Right atrium auricular region (tissue), 2 donors: ENCODE data around the gene SMIM14. TPM values are rescaled to one million over a fixed set of nuclear protein-coding genes. Genes with fewer than 3 reads are reported as not detected.
"Not testable (repeated sequence)": the region's sequence is repeated elsewhere in the genome, so short reads cannot be mapped to it uniquely, and the experiment has no call there.

ENCODE experiments used
- DNase-seq: peaks from one replicate; pipeline ENCODE4 v3.0.0-alpha.2; 2019; ENCODE audit warnings: low spot score
- H3K27ac ChIP-seq, 2 donors: fragments of 200-600 bp; sonication (generic); 1 replicate in 1 of 2; 2 replicates in 1 of 2; pipeline ENCODE4 v1.5.1; 2016 to 2019
- H3K27me3 ChIP-seq, 2 donors: fragments of 200-600 bp; sonication (generic); one replicate each; pipeline versions ENCODE4 v1.5.1 to v1.6.0; 2017 to 2019
- H3K36me3 ChIP-seq: fragments of 200-600 bp; sonication (generic); one replicate; pipeline ENCODE4 v1.5.1; 2016
- H3K4me1 ChIP-seq, 2 donors: fragments of 200-600 bp; sonication (generic); one replicate each; pipeline versions ENCODE4 v1.5.1 to v1.6.0; 2017 to 2019
- H3K4me3 ChIP-seq, 2 donors: fragments of 200-600 bp; sonication (generic); 1 replicate in 1 of 2; 2 replicates in 1 of 2; pipeline ENCODE4 v1.5.1; 2017 to 2019; ENCODE audit warnings: mild to moderate bottlenecking in 1 of 2, moderate library complexity in 1 of 2
- H3K9me3 ChIP-seq, 2 donors: fragments of 200-600 bp; sonication (generic); one replicate each; pipeline ENCODE4 v1.5.1; 2019
- total RNA-seq, 2 donors: library from RNA; depleted of rRNA; stranded (reverse); fragments of >200 nt; gene quantifications; one replicate each; pipeline ENCODE4 v1.1.0, GENCODE V29; 2016
- TF ChIP-seq, protein P1 (sequence below), 2 donors: fragments of 200-600 bp; sonication (generic); IDR thresholded peaks; one replicate each; pipeline ENCODE4 v1.5.1; 2019; ENCODE audit warnings: antibody characterized with exemption in 2 of 2

The SMIM14 gene
- total RNA-seq, 2 donors from 2014 or later: 15.2 to 16.6 TPM

- H3K36me3 ChIP-seq: peaks cover 5% of the 10 kb centered on the region
Observed at GRCh38 chr4:39533541-39533940, 105.1 kb downstream of the SMIM14 start.

GRCh38 chr4:39532237-39532636 is 106.4 kb downstream of the SMIM14 start:
- not testable (repeated sequence) for H3K36me3 ChIP-seq, H3K27ac ChIP-seq

More at GRCh38 chr4:39533541-39533940, 105.1 kb downstream of the SMIM14 start:
- TF ChIP-seq, protein P1, sequence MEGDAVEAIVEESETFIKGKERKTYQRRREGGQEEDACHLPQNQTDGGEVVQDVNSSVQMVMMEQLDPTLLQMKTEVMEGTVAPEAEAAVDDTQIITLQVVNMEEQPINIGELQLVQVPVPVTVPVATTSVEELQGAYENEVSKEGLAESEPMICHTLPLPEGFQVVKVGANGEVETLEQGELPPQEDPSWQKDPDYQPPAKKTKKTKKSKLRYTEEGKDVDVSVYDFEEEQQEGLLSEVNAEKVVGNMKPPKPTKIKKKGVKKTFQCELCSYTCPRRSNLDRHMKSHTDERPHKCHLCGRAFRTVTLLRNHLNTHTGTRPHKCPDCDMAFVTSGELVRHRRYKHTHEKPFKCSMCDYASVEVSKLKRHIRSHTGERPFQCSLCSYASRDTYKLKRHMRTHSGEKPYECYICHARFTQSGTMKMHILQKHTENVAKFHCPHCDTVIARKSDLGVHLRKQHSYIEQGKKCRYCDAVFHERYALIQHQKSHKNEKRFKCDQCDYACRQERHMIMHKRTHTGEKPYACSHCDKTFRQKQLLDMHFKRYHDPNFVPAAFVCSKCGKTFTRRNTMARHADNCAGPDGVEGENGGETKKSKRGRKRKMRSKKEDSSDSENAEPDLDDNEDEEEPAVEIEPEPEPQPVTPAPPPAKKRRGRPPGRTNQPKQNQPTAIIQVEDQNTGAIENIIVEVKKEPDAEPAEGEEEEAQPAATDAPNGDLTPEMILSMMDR (IDR thresholded peaks at IDR 0.05): no peak
- DNase-seq: no peak
- no peaks in the 10 kb centered on the region for H3K27me3 ChIP-seq
- no peak overlapping the region for H3K4me3 ChIP-seq
- no peaks in the 10 kb centered on the region for H3K9me3 ChIP-seq
- H3K27ac ChIP-seq: no peak overlapping the region
- peaks cover 0 to 6% of the 10 kb centered on the region in 2 donors for H3K4me1 ChIP-seq

GRCh38 chr4:39530682-39531081 is 108.0 kb downstream of the SMIM14 start:
- Histone ChIP-seq H3K4me3 (no peak overlapping the region), H3K36me3 (peaks cover 5% of the 10 kb centered on the region), H3K27ac (no peak overlapping the region), H3K4me1 (peaks cover 0 to 18% of the 10 kb centered on the region in 2 donors), H3K9me3 (no peaks in the 10 kb centered on the region), H3K27me3 (no peaks in the 10 kb centered on the region)
- TF ChIP-seq, protein P1 (IDR thresholded peaks at IDR 0.05): no peak
- DNase-seq: no peak

More at GRCh38 chr4:39532237-39532636, 106.4 kb downstream of the SMIM14 start:
- H3K9me3 ChIP-seq, H3K4me3 ChIP-seq, DNase-seq, H3K27me3 ChIP-seq, H3K4me1 ChIP-seq: not testable (repeated sequence)

DNA sequence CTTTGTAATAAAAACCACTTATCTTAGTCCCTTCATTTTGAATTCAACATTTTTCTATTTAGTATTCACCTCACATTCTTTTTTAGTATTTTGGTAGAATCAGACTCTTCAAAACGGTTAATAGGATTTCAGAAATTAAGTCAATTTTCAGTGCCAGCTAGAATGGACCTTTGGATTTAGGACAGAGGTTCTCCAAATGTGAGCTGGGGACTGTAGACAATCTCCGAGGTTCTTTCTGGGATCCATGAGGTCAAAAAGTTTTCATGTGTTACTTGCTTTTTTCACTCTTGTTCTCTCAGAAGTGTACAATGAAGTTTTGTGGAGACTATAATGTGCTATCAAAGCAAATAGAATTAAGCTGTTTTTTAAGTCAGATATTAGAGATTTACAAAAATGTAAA is 109.1 kb downstream of the SMIM14 start:
- H3K4me1 ChIP-seq: peaks cover 0 to 18% of the 10 kb centered on the region in 2 donors
- TF ChIP-seq, protein P1 (IDR thresholded peaks at IDR 0.05): no peak
- H3K4me3 ChIP-seq: no peak overlapping the region
- no peaks in the 10 kb centered on the region for H3K9me3 ChIP-seq
- peaks cover 5% of the 10 kb centered on the region for H3K36me3 ChIP-seq
- no peak overlapping the region for H3K27ac ChIP-seq
- DNase-seq: no peak
- no peaks in the 10 kb centered on the region for H3K27me3 ChIP-seq

- DNase-seq: peak; percentile 90
- peaks cover 0 to 18% of the 10 kb centered on the region in 2 donors for H3K4me1 ChIP-seq
- H3K27ac ChIP-seq: peak overlapping the region; percentile 96 to 98
- no peaks in the 10 kb centered on the region for H3K9me3 ChIP-seq
- H3K4me3 ChIP-seq: peak overlapping the region; percentile 86 to 89
- TF ChIP-seq, protein P1 (IDR thresholded peaks at IDR 0.05): no peak
- H3K36me3 ChIP-seq: peaks cover 4% of the 10 kb centered on the region
- H3K27me3 ChIP-seq: no peaks in the 10 kb centered on the region
Observed at GRCh38 chr4:39528061-39528465, 110.6 kb downstream of the SMIM14 start.

DNA sequence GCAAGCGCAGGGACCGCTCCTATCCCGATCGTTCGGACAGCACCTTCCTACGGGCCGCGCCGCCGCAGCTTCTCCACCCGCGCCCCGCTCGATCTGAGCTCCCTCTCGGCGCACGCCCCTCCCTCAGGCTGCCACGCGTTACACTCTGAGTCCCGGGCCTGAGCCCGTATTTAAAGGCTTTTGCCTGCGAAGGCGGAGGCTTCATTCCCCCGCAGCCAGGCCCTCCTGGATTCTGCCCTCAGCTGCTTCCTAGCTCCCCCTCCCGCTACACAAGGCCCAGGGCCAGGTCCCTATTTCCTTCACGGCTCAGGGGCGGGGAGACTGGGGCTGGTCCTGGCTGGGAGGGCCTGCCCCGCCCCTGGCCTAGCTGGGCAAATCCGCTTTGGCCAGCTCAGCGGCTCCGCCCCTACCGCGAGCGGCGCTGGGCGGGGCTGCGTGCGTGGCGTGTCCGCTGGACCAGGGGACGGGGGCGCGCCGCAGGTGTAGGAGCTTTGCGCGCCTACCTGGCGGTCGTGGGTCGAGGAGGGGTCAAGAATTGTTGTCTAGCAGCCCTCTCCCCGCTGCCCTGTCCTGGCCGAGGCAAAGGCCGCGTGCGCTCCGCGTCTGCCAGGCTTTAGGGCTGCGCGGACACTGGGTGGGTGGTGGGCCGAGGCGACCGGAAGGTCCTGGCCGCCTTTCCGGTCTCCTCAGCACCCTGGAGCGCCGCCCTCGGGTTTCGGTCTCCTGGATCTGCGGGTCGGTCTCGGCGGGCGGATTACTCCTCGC is 111.2 kb downstream of the SMIM14 start, which contains the start of gene UGDH:
TSS of gene UGDH (minus strand) at position 144 of the 765 bp plus-strand sequence. CDS start 5,927 bp downstream, outside the sequence.
- H3K27me3 ChIP-seq: no peaks in the 10 kb centered on the region
- H3K27ac ChIP-seq: peak within 1 kb of the TSS; percentile 96 to 98
- peak within 1 kb of the TSS; percentile 86 to 89 for H3K4me3 ChIP-seq
- TF ChIP-seq, protein P1 (IDR thresholded peaks at IDR 0.05): no peak
- H3K9me3 ChIP-seq: no peaks in the 10 kb centered on the region
- peak; percentile 95 for DNase-seq
- H3K4me1 ChIP-seq: peaks cover 0 to 18% of the 10 kb centered on the region in 2 donors
- no peaks in the 10 kb centered on the region for H3K36me3 ChIP-seq
